Dendritic cell treated with granulocyte-macrophage colony-stimulating factor and Interleukin-4, amounts not matched to agents 40 ng/mL and 50 ng/mL, for 4 days (primary cell): Measurements from ENCODE around the gene TTC28.

Experiments used
- H3K27ac Mint-ChIP-seq: one replicate; pipeline ENCODE4 v1.8.0; 2022; ENCODE audit warnings: mild to moderate bottlenecking, mixed read lengths
- H3K27me3 Mint-ChIP-seq: one replicate; pipeline ENCODE4 v1.8.0; 2022; ENCODE audit warnings: mild to moderate bottlenecking, mixed read lengths
- H3K36me3 Mint-ChIP-seq: one replicate; pipeline ENCODE4 v1.8.0; 2022; ENCODE audit warnings: low read depth, mixed read lengths
- H3K4me1 Mint-ChIP-seq: one replicate; pipeline ENCODE4 v1.8.0; 2022; ENCODE audit warnings: low read depth, mixed read lengths
- H3K4me3 Mint-ChIP-seq: one replicate; pipeline ENCODE4 v1.8.0; 2022; ENCODE audit warnings: mild to moderate bottlenecking, moderate library complexity, mixed read lengths
- H3K9me3 Mint-ChIP-seq: one replicate; pipeline ENCODE4 v1.8.0; 2022; ENCODE audit warnings: mixed read lengths
- intact Hi-C: fragments of 100-400 bp; cut with micrococcal nuclease; formaldehyde crosslinking; loops from one replicate; pipeline ENCODE4 v1.15.0; 2022

TTC28 gene

DNA sequence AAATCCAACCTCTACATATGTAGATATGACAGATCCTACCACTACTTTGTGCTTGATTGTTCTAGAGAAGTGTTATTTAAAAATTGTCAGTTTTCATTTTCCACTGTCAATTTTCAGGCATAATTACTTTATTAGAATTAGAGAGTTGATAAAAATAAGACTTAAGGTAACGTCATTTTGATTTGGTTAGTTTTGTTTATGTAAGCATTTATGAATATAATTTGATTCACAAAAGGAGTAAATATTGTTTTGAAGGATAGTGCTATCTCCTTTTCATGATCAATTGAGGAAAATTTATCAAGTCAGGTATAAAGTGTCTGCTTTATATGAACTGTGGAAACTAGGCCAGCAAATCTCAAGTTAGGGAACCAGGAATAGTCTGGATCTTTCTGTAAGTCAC, 718.0 kb downstream of the TTC28 start:
- H3K27ac Mint-ChIP-seq: no peak overlapping the region
- H3K4me1 Mint-ChIP-seq: no peaks in the 10 kb centered on the region
- H3K9me3 Mint-ChIP-seq: no peaks in the 10 kb centered on the region
- intact Hi-C loops: no loop called here
- no peaks in the 10 kb centered on the region for H3K27me3 Mint-ChIP-seq
- no peak overlapping the region for H3K4me3 Mint-ChIP-seq
- no peaks in the 10 kb centered on the region for H3K36me3 Mint-ChIP-seq

DNA sequence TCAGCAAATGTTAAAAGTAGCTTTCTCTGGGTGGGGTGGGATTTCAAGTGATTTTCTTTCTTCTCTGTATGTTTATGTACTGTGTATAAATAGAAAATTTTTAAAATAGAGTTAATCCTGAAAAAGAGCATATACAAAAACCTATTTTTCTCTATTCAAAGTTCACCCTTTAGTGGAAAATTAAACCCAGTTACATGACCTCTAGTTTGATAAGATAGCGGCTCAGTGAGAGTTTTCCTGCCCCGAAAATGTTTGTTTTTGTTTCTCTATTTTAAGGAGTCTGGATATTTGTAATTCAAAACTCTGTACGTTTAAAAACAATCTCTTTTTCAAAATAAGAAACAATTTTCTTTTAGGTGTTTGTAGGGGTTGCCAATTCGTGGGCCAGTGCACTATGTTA, 718.5 kb downstream of the TTC28 start:
- H3K27ac Mint-ChIP-seq: no peak overlapping the region
- no peaks in the 10 kb centered on the region for H3K36me3 Mint-ChIP-seq
- intact Hi-C loops: no loop called here
- no peaks in the 10 kb centered on the region for H3K9me3 Mint-ChIP-seq
- no peaks in the 10 kb centered on the region for H3K27me3 Mint-ChIP-seq
- H3K4me3 Mint-ChIP-seq: no peak overlapping the region
- H3K4me1 Mint-ChIP-seq: no peaks in the 10 kb centered on the region

DNA sequence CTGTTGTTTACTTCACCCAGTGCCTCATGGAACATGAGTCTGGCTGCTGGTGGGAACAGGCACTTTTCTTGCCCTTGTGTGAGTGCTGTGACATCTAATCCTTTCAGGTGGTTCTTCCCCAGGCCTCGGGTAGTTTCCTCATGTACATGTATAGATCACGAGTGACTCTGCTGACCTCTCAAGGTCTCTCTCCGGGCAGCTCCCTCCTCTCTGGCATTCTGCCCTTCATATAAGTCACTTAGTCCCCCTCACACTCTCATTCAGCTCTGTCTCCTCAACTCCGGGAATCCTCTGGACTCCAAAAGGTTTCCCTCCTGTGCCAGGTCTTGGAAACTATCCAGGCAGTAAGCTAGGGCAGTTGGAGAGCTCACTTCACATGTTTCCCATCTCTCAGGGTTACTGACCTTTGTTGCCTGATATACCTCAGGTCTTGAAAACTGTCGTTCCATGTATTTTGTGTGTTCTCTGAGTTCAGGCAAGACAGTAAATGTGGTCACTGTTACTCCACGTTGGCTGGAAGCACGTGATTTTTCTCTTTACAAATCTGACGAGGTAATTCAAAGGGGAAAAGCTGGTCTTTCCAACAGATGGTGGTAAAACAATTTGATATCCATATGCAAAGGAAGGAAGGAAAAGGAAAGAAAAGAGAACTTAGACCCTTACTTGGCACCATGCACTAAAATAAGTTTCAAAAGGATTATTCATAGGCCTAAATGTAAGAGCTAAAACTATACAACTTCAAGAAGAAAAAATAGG, 720.1 kb downstream of the TTC28 start:
- H3K36me3 Mint-ChIP-seq: no peaks in the 10 kb centered on the region
- no peaks in the 10 kb centered on the region for H3K4me1 Mint-ChIP-seq
- H3K27ac Mint-ChIP-seq: no peak overlapping the region
- intact Hi-C loops: no loop called here
- no peak overlapping the region for H3K4me3 Mint-ChIP-seq
- H3K27me3 Mint-ChIP-seq: no peaks in the 10 kb centered on the region
- H3K9me3 Mint-ChIP-seq: no peaks in the 10 kb centered on the region

DNA sequence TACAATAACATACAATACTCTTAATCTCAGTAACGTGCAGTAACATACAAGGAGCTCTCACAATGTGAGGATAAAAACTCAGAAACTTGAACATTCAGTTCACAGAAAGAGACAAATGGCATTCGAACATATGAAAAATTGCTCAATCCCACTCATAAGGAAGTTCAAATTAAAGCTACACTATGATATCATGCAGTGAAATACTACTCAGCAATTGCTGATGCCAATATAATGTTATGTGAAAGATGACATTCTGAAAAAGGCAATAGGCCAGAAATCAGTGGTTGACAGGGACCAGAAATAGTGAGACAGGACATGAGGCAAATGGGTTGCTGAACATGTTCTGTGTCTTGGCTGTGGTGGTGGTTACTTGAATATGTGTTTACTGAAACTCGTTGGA, 726.9 kb downstream of the TTC28 start:
- Mint-ChIP-seq H3K4me3 (no peak overlapping the region), H3K36me3 (no peaks in the 10 kb centered on the region), H3K9me3 (no peaks in the 10 kb centered on the region), H3K27ac (no peak overlapping the region), H3K4me1 (peaks cover 31% of the 10 kb centered on the region), H3K27me3 (no peaks in the 10 kb centered on the region)
- intact Hi-C loops: no loop called here

DNA sequence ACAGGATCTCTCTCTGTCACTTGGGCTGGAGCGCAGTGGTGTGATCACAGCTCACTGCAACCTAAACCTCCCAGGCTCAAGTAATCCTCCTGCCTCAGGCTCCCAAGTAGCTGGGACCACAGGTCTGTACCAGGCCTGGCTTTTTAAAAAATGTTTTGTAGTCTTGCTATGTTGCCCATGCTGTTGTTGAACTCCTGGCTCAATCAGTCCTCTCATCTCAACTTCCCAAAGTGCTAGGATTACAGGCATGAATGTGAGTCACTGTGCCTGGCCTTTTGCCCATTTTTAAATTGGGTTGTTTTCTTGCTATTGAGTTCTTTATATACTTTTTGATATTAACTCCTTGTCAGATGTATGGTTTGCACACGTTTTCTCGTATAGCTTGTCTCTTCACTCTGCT, 727.5 kb downstream of the TTC28 start:
- H3K9me3 Mint-ChIP-seq: no peaks in the 10 kb centered on the region
- no peak overlapping the region for H3K27ac Mint-ChIP-seq
- no peak overlapping the region for H3K4me3 Mint-ChIP-seq
- intact Hi-C loops: no loop called here
- no peaks in the 10 kb centered on the region for H3K36me3 Mint-ChIP-seq
- no peaks in the 10 kb centered on the region for H3K27me3 Mint-ChIP-seq
- peaks cover 38% of the 10 kb centered on the region for H3K4me1 Mint-ChIP-seq

DNA sequence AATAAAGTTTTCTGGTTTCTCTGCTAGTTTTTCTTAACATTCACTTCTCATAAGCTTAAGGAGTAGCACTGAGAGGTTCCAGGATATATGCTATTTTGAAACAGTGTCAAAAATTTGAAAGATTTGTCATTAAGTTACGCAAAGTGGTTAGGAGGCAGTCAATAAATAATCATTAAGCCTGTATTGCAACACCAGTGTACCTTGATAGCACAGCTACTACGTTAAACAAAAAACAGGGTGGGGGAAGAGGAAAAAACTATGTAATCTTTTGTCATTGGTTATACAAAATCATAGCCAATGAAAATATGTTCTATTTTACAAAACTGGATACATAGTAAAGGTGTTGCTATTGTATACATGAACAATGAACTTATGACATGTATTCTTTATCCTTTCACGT, 730.2 kb downstream of the TTC28 start:
- no peaks in the 10 kb centered on the region for H3K9me3 Mint-ChIP-seq

DNA sequence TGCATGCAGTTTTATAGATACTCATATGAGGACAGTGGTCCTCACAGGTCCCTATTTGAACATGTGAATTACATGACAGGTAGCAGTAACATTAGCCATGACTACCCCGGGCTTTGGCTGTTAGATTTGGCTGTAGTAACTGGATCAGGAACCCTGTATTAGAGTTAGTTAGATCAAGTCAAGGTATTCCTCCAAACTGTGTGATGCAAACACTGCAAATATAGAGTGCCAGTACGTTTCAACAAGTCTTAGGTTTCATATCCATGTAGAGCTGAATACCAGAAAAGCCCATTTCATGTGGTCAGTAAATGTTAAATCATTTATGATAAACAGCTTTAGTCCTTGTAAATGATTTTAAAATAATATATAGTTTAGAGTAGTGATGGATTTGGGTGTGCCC, 731.1 kb downstream of the TTC28 start:
- Mint-ChIP-seq H3K9me3 (no peaks in the 10 kb centered on the region), H3K4me3 (no peak overlapping the region), H3K4me1 (peaks cover 39% of the 10 kb centered on the region), H3K27ac (peak overlapping the region; percentile 14), H3K27me3 (no peaks in the 10 kb centered on the region), H3K36me3 (no peaks in the 10 kb centered on the region)
- intact Hi-C loops: no loop called here

More for the DNA sequence above, 730.2 kb downstream of the TTC28 start:
- Mint-ChIP-seq H3K27ac (no peak overlapping the region), H3K27me3 (no peaks in the 10 kb centered on the region), H3K4me3 (no peak overlapping the region), H3K36me3 (no peaks in the 10 kb centered on the region), H3K4me1 (peaks cover 40% of the 10 kb centered on the region)
- intact Hi-C loops: no loop called here

DNA sequence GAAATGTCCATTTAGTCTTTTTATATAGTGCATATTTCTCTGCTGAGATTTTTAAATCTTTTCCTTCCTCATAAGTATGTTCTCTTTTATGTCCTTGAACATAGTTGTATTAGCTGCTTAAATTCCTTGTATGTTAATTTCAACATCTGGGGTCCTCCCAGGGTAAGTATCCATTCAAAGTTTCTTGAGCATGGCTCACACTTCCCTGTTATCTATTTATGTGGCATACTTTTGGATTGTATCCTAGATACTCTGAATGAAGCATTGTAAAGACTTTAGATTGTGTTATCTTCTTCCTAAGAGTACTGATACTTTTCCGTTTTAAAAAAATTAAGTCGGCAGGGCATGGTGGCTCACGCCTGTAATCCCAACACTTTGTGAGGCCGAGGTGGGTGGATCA, 732.2 kb downstream of the TTC28 start:
- H3K4me1 Mint-ChIP-seq: peaks cover 29% of the 10 kb centered on the region
- H3K27ac Mint-ChIP-seq: no peak overlapping the region
- peaks cover 3% of the 10 kb centered on the region for H3K36me3 Mint-ChIP-seq
- H3K9me3 Mint-ChIP-seq: no peaks in the 10 kb centered on the region
- intact Hi-C loops: no loop called here
- no peak overlapping the region for H3K4me3 Mint-ChIP-seq
- no peaks in the 10 kb centered on the region for H3K27me3 Mint-ChIP-seq

DNA sequence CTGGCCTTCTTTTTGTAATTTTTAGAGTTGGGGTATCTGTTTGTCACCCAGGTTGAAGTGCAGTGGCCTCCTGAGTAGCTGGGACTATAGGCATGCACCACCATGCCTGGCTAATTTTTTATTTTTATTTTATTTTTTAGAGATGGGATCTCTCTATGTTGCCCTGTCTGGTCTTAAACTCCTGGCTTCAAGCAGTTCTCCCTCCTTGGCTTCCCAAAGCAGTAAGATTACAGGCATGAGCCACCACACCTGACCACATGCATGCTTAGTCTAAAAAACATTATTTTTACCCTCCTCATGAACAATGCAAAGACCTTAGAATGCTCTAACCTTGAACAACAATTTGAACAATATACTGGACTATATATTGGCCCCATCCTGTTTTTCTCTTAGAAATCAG, 738.5 kb downstream of the TTC28 start:
- H3K36me3 Mint-ChIP-seq: peaks cover 6% of the 10 kb centered on the region
- H3K4me3 Mint-ChIP-seq: no peak overlapping the region
- H3K9me3 Mint-ChIP-seq: no peaks in the 10 kb centered on the region
- H3K4me1 Mint-ChIP-seq: no peaks in the 10 kb centered on the region
- no peak overlapping the region for H3K27ac Mint-ChIP-seq
- intact Hi-C loops: no loop called here
- H3K27me3 Mint-ChIP-seq: no peaks in the 10 kb centered on the region

DNA sequence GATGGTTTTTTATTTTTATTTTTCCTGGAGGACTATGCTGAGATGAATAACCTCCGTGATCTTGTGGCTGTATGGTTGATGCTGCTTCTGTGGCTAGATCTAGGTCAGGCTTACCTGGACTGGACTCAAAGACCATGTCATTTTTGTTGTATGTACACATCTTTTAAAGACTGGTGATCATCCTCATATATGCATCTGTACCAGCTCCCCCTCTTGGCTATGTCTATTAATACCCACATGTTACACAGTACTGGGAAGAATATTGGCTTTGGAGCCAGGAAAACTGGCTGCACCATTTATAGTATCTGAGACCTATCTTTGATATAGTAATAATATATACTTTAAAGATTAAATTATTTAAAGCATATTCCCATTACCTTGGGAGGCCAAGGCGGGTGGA, 742.2 kb downstream of the TTC28 start:
- intact Hi-C loops: no loop called here
- H3K27ac Mint-ChIP-seq: no peak overlapping the region
- H3K27me3 Mint-ChIP-seq: no peaks in the 10 kb centered on the region
- no peaks in the 10 kb centered on the region for H3K9me3 Mint-ChIP-seq
- no peaks in the 10 kb centered on the region for H3K4me1 Mint-ChIP-seq
- H3K36me3 Mint-ChIP-seq: peaks cover 3% of the 10 kb centered on the region
- H3K4me3 Mint-ChIP-seq: no peak overlapping the region

DNA sequence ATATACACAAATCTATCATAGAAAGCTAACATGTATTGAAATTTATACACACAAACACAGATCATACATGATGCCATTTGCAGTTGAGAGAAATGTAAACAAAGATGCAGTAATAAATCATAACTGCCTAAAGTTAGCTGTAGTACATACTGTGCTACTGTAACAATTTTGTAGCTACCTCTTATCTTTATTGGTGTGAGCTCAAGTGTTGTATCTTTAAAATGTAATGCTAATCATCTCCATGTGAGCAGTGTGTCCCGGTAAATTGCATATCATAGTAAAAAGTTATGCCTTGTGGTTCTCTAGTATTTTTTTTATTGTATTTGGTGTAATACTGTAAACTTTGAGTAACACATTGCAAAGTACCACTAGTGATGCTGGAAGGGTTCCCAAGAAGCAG, 743.7 kb downstream of the TTC28 start:
- Mint-ChIP-seq H3K27ac (no peak overlapping the region), H3K9me3 (no peaks in the 10 kb centered on the region), H3K4me1 (no peaks in the 10 kb centered on the region), H3K27me3 (no peaks in the 10 kb centered on the region), H3K36me3 (no peaks in the 10 kb centered on the region), H3K4me3 (no peak overlapping the region)
- intact Hi-C loops: no loop called here

DNA sequence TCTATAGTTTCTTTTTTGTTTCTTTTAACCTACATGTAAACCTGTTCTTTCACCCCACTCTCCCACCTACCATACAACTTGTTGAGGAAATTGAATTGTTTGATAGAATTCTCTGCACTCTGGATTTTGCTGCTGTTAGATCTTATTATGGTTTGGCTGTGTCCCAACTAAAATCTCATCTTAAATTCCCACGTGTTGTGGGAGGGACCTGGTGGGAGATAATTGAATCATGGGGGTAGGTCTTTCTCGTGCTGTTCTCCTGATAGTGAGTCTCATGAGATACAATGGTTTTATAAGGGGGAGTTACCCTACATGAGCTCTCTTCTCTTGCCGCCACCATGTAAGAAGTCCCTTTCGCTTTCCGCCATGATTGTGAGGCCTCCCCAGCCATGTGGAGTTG, 745.6 kb downstream of the TTC28 start:
- intact Hi-C loops: no loop called here
- Mint-ChIP-seq H3K27me3 (no peaks in the 10 kb centered on the region), H3K4me3 (no peak overlapping the region), H3K27ac (no peak overlapping the region), H3K36me3 (no peaks in the 10 kb centered on the region), H3K9me3 (no peaks in the 10 kb centered on the region), H3K4me1 (no peaks in the 10 kb centered on the region)

DNA sequence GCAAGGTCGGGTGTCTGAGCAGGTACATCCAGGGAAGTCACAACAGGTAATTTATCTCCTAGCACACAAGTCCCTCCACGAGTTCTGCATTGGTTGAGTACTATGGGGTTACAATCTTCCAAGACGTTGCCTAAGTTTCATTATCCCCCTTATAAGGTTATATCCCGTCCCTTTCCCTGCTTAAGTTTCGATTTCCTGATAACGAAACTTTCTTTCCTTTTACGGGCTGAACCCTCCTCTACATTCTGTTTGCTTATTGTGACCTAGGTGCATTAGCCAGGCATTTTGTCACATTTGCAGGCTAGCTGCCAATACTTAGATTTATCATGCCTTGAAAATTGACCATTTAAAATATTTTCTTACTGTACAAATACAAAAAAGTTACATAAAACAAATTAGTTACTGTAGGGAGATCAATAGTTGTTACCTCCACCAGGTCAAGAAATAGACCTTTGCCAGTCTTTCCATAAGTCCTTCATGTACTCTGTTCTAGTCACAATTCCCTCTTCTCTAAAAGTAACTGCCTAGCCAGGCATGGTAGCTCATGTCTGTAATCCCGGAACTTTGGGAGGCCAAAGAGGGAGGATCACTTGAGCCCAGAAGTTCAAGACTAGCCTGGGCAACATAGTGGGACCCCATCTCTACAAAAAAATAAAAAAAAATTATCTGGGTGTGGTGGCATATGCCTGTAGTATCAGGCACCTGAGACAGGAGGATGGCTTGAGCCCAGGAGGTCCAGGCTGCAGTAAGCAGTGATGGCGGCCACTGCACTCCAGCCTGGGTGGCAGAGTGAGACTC, 746.3 kb downstream of the TTC28 start:
- H3K4me1 Mint-ChIP-seq: no peaks in the 10 kb centered on the region
- no peak overlapping the region for H3K4me3 Mint-ChIP-seq
- no peak overlapping the region for H3K27ac Mint-ChIP-seq
- intact Hi-C loops: no loop called here
- H3K27me3 Mint-ChIP-seq: no peaks in the 10 kb centered on the region
- no peaks in the 10 kb centered on the region for H3K36me3 Mint-ChIP-seq
- H3K9me3 Mint-ChIP-seq: no peaks in the 10 kb centered on the region

DNA sequence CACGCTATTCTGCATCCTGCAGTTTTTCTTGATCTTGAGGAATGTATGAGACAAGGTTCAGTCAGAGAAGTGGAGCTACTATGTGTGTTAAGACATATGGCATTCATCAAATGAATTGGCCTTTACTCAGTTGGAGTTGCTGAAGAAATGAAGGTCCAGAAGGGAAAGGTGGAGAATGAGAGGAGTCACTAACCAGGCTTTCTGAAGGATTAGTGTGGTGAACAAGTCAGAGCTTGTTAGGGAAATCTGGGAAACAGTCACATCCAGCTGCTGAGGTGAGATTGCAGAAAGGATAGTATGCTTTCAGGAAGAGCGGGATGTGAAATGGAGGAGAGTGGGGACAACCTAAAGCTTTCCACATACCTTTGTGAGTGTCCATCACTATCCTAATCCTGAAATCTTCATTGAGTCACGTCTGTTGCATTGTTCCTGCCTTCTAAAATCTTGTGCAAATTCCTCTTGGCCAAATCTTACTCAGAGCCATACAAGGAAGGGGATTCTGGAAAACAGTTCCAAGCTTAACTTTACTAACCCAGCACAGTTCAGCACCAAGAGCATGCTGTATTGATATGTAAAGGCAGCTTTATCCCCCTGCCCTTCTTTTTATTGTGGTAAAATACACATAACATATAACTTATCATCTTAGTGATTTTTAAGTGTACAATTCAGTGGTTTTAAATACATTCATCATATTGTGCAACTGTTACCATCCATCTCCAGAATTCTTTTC, 749.1 kb downstream of the TTC28 start:
- H3K36me3 Mint-ChIP-seq: no peaks in the 10 kb centered on the region
- peaks cover 7% of the 10 kb centered on the region for H3K4me1 Mint-ChIP-seq
- no peak overlapping the region for H3K27ac Mint-ChIP-seq
- intact Hi-C loops: no loop called here
- no peak overlapping the region for H3K4me3 Mint-ChIP-seq
- no peaks in the 10 kb centered on the region for H3K27me3 Mint-ChIP-seq
- no peaks in the 10 kb centered on the region for H3K9me3 Mint-ChIP-seq
